SK-N-SH (cell line): Measurements from ENCODE around the gene SUPT20HL1.

Experiments used
- CTCF ChIP-seq: fragments of 200-600 bp; sonication (generic); IDR thresholded peaks from 2 replicates; pipeline ENCODE4 v1.6.1; 2017; ENCODE audit warnings: antibody characterized with exemption, mild to moderate bottlenecking, moderate library complexity
- EP300 ChIP-seq, 2 experiments: IDR thresholded peaks; 2 replicates each; pipeline versions ENCODE4 v1.4.0 to v1.6.1; 2012; ENCODE audit warnings: borderline replicate concordance in 1 of 2, low read depth in 1 of 2, low read length in 1 of 2
- FOSL2 ChIP-seq: IDR thresholded peaks from 2 replicates; pipeline ENCODE4 v1.4.0; 2012; ENCODE audit warnings: low read depth, mild to moderate bottlenecking, moderate library complexity, borderline replicate concordance
- REST ChIP-seq: IDR thresholded peaks from 2 replicates; pipeline ENCODE4 v1.6.1; 2012; ENCODE audit warnings: mild to moderate bottlenecking, low read depth, low read length, moderate library complexity
- RFX5 ChIP-seq: IDR thresholded peaks from 2 replicates; pipeline ENCODE4 v1.6.1; 2012; ENCODE audit warnings: mild to moderate bottlenecking, improper control_type of control experiment, low read length
- TAF1 ChIP-seq: IDR thresholded peaks from 2 replicates; pipeline ENCODE4 v1.6.1; 2012; ENCODE audit warnings: low read depth, mild to moderate bottlenecking, low read length, moderate library complexity, borderline replicate concordance
- TCF12 ChIP-seq: IDR thresholded peaks from 2 replicates; pipeline ENCODE4 v1.4.0; 2012
- YY1 ChIP-seq: IDR thresholded peaks from 2 replicates; pipeline ENCODE4 v1.4.0; 2012; ENCODE audit warnings: low read depth, mild to moderate bottlenecking
- TF ChIP-seq, protein P1 (sequence below): IDR thresholded peaks from 2 replicates; pipeline ENCODE4 v1.4.0; 2012; ENCODE audit warnings: low read depth, borderline replicate concordance
- TF ChIP-seq, protein P2 (sequence below): IDR thresholded peaks from 2 replicates; pipeline ENCODE4 v1.4.0; 2012; ENCODE audit warnings: low read depth

DNA sequence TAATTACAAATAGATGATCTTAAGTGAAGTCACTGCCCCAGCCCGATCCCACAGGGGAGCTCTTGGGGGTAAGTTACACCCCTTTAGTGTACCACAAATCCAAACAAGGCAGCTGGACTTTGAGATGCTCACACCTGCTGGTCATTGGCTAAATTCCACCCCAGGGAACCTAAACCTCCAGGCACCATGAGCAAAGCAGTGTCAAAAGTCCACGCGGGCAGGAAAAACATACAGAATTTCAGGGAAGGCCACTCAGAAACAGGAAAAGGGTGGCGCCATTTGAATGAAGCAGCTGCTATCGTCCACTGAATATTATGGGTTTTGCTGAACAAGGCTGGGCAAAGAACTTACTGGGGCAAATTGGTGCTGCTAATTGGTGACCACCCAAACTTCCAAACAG lies 30.9 kb downstream of the SUPT20HL1 start:
- TF ChIP-seq REST (no peak), CTCF (no peak), FOSL2 (no peak), YY1 (no peak), TCF12 (no peak), TAF1 (no peak), EP300 (IDR thresholded peaks at IDR 0.05; ENCODE audit: borderline replicate concordance in 1 of 2, low read depth in 1 of 2, low read length in 1 of 2) (no peak), RFX5 (no peak)
- TF ChIP-seq, protein P1, sequence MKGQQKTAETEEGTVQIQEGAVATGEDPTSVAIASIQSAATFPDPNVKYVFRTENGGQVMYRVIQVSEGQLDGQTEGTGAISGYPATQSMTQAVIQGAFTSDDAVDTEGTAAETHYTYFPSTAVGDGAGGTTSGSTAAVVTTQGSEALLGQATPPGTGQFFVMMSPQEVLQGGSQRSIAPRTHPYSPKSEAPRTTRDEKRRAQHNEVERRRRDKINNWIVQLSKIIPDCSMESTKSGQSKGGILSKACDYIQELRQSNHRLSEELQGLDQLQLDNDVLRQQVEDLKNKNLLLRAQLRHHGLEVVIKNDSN: no peak
- TF ChIP-seq, protein P2, sequence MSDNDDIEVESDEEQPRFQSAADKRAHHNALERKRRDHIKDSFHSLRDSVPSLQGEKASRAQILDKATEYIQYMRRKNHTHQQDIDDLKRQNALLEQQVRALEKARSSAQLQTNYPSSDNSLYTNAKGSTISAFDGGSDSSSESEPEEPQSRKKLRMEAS: no peak
